ENCODE measurements around the gene COG3. TPM values are rescaled to one million over a fixed set of nuclear protein-coding genes. Genes with fewer than 3 reads are reported as not detected.

The COG3 gene
- total and polyA plus RNA-seq, 2 of the 13 experiments (the other 11 are each of a cell fraction or from before 2014, with no cell fraction given) = 37.8 to 47.5 TPM

GRCh38 chr13:45516757-45517156 lies 52.0 kb downstream of the COG3 start:
- Histone ChIP-seq H3K9ac (ENCODE audit: insufficient read depth, low read depth, low read length) (no peak overlapping the region), H4K20me1 (ENCODE audit: insufficient read depth, low read length) (no peaks in the 10 kb centered on the region), H3K27me3 (ENCODE audit: control insufficient read depth in 1 of 2, insufficient read depth in 2 of 2, low read length in 2 of 2) (no peaks in the 10 kb centered on the region), H3K36me3 (replicated peaks in 1 of 2; ENCODE audit: control insufficient read depth in 1 of 2, insufficient read depth in 2 of 2, low read length in 2 of 2) (peaks cover 20 to 78% of the 10 kb centered on the region in 2 experiments), H3K79me2 (ENCODE audit: insufficient read depth, low read length) (no peaks in the 10 kb centered on the region), H3K4me1 (ENCODE audit: insufficient read depth, low read length) (no peaks in the 10 kb centered on the region), H3K9me3 (ENCODE audit: low read length) (no peaks in the 10 kb centered on the region), H3K4me3 (replicated peaks in 1 of 3; ENCODE audit: insufficient read depth in 1 of 3, low read depth in 2 of 3, low read length in 3 of 3) (no peak overlapping the region), H2AFZ (ENCODE audit: low read length) (no peak overlapping the region), H3K27ac (ENCODE audit: extremely low read length, insufficient read depth, low read length) (no peak overlapping the region), H3K4me2 (ENCODE audit: low read depth, low read length) (no peak overlapping the region)
- ChIA-PET POLR2A (interaction anchor here (0.6 kb wide), 1 partner anchor 445 kb away, joined by 4 read pairs; no protein-coding TSS in a partner anchor), CTCF (ENCODE audit: low intra/inter-chr PET ratio, low total read pairs) (no interaction called here)
- in situ Hi-C loops (cut with HindIII; ENCODE audit: extremely low pct_ligation_motif_present, low pct_unique_long_range_greater_than_20kb) = loop anchor here (25.0 kb wide), 1 partner anchor 479 kb away; no protein-coding TSS in a partner anchor
- TSS peak; percentile 17 for BruUV-seq (replicated peaks)
- ATAC-seq = no peak
- TF ChIP-seq SMAD1 (CRISPR knock-in tag; IDR thresholded peaks at IDR 0.05; ENCODE audit: borderline replicate concordance, low read depth) (no peak), FOSL2 (CRISPR knock-in tag; IDR thresholded peaks at IDR 0.05) (no peak), RXRA (CRISPR knock-in tag; IDR thresholded peaks at IDR 0.05) (no peak), TCF7 (IDR thresholded peaks at IDR 0.05; ENCODE audit: low read depth) (no peak), ASH2L (IDR thresholded peaks at IDR 0.05; ENCODE audit: insufficient read length, low read depth, low read length) (no peak), DRAP1 (CRISPR knock-in tag; IDR thresholded peaks at IDR 0.05) (no peak)
- 96% methylated on average over 2 of the region's 2 CpGs for whole genome bisulfite sequencing (ENCODE audit: low lambda C conversion rate)
- DNase-seq (ENCODE audit: low spot score) = no peak
- intact Hi-C loops (cut with micrococcal nuclease; ENCODE audit: unreplicated experiment) = no loop called here
- no peak for FAIRE-seq

- Histone ChIP-seq H3K36me3 (replicated peaks in 1 of 2; ENCODE audit: control insufficient read depth in 1 of 2, insufficient read depth in 2 of 2, low read length in 2 of 2) (peaks cover 16 to 76% of the 10 kb centered on the region in 2 experiments), H3K9me3 (ENCODE audit: low read length) (no peaks in the 10 kb centered on the region), H3K4me3 (replicated peaks in 1 of 3; ENCODE audit: insufficient read depth in 1 of 3, low read depth in 2 of 3, low read length in 3 of 3) (no peak overlapping the region), H3K4me1 (ENCODE audit: insufficient read depth, low read length) (no peaks in the 10 kb centered on the region), H3K27ac (ENCODE audit: extremely low read length, insufficient read depth, low read length) (no peak overlapping the region), H3K9ac (ENCODE audit: insufficient read depth, low read depth, low read length) (no peak overlapping the region), H2AFZ (ENCODE audit: low read length) (no peak overlapping the region), H4K20me1 (ENCODE audit: insufficient read depth, low read length) (no peaks in the 10 kb centered on the region), H3K79me2 (ENCODE audit: insufficient read depth, low read length) (no peaks in the 10 kb centered on the region), H3K27me3 (ENCODE audit: control insufficient read depth in 1 of 2, insufficient read depth in 2 of 2, low read length in 2 of 2) (no peaks in the 10 kb centered on the region), H3K4me2 (ENCODE audit: low read depth, low read length) (no peak overlapping the region)
- no peak for FAIRE-seq
- in situ Hi-C loops (cut with HindIII; ENCODE audit: extremely low pct_ligation_motif_present, low pct_unique_long_range_greater_than_20kb) = loop anchor here (25.0 kb wide), 1 partner anchor 481 kb away; no protein-coding TSS in a partner anchor
- ChIA-PET POLR2A (no interaction called here), CTCF (ENCODE audit: low intra/inter-chr PET ratio, low total read pairs) (no interaction called here)
- WGBS (ENCODE audit: low lambda C conversion rate) = 85% methylated on average over 4 of the region's 4 CpGs
- intact Hi-C loops (cut with micrococcal nuclease; ENCODE audit: unreplicated experiment) = no loop called here
- no TSS peak for BruUV-seq (replicated peaks)
- no peak for ATAC-seq
- no peak for DNase-seq (ENCODE audit: low spot score)
- TF ChIP-seq FOXP1 (IDR thresholded peaks at IDR 0.05) (no peak), FOXP1 (CRISPR knock-in tag; IDR thresholded peaks at IDR 0.05) (no peak), IKZF4 (CRISPR knock-in tag; IDR thresholded peaks at IDR 0.05; ENCODE audit: borderline replicate concordance, low read depth, not compliant biosample characterization) (no peak), ZNF24 (IDR thresholded peaks at IDR 0.05) (no peak), IKZF5 (CRISPR knock-in tag; IDR thresholded peaks at IDR 0.05) (no peak), ZNF773 (CRISPR knock-in tag; IDR thresholded peaks at IDR 0.05; ENCODE audit: borderline replicate concordance) (no peak), PREB (CRISPR knock-in tag; IDR thresholded peaks at IDR 0.05) (no peak), GTF3A (CRISPR knock-in tag; conservative IDR thresholded peaks at IDR 0.05) (no peak), ZNF557 (CRISPR knock-in tag; IDR thresholded peaks at IDR 0.05) (no peak), ZNF768 (CRISPR knock-in tag; IDR thresholded peaks at IDR 0.05) (no peak), ZNF207 (IDR thresholded peaks at IDR 0.05; ENCODE audit: borderline replicate concordance) (no peak), PAWR (CRISPR knock-in tag; IDR thresholded peaks at IDR 0.05; ENCODE audit: borderline replicate concordance) (no peak)
Measured at GRCh38 chr13:45518525-45519245, 53.9 kb downstream of the COG3 start.
